HG02763 (cell line): ENCODE measurements around the gene MIA.
"Not testable (repeated sequence)": the region's sequence is repeated elsewhere in the genome, so short reads cannot be mapped to it uniquely, and the experiment has no call there.

ENCODE experiments used
- ATAC-seq: cut with Tn5 transposase; IDR thresholded peaks from one replicate; pipeline ENCODE4 v1.9.1; 2021; ENCODE audit warnings: mild to moderate bottlenecking, moderate library complexity; ENCODE audit not compliant: unreplicated experiment

MIA gene

GRCh38 chr19:40818480-40819399 is 43.4 kb downstream of the MIA start:
- ATAC-seq, result not testable (repeated sequence)

- ATAC-seq, result not testable (repeated sequence)
Measured at GRCh38 chr19:40819479-40820234, 44.3 kb downstream of the MIA start.

GRCh38 chr19:40822161-40822560 is 46.8 kb downstream of the MIA start:
- ATAC-seq, result no peak

- ATAC-seq, result not testable (repeated sequence)
Measured at GRCh38 chr19:40822704-40823553, 47.6 kb downstream of the MIA start.

GRCh38 chr19:40824916-40825315 is 49.6 kb downstream of the MIA start:
- ATAC-seq, result not testable (repeated sequence)

- not testable (repeated sequence) for ATAC-seq
Measured at GRCh38 chr19:40825460-40826095, 50.3 kb downstream of the MIA start.

GRCh38 chr19:40826312-40826698 is 51.0 kb downstream of the MIA start:
- ATAC-seq, result not testable (repeated sequence)

- ATAC-seq, result not testable (repeated sequence)
Measured at GRCh38 chr19:40826699-40827385, 51.5 kb downstream of the MIA start.
